Hindlimb muscle (tissue), 1 donor: ENCODE results near the gene MYH14. TPM values are rescaled to one million over a fixed set of nuclear protein-coding genes. Genes with fewer than 3 reads are reported as not detected.

Source experiments
- DNase-seq: peaks from one replicate; pipeline ENCODE4 v3.0.0-alpha.2; 2013
- polyA plus RNA-seq: library from polyadenylated mRNA; unstranded; fragments of 120-200 nt; gene quantifications from one replicate; pipeline ENCODE4 v1.2.1, GENCODE V29; 2013; ENCODE audit not compliant: insufficient read length

Gene MYH14
- polyA plus RNA-seq, 1 donor = 48.6 TPM

GRCh38 chr19:50263176-50263575, 59.8 kb downstream of the MYH14 start:
- DNase-seq = no peak

- no peak for DNase-seq
Observed at GRCh38 chr19:50264483-50265186, 61.2 kb downstream of the MYH14 start.

GRCh38 chr19:50266041-50266440, 62.6 kb downstream of the MYH14 start:
- no peak for DNase-seq

- DNase-seq = no peak
Observed at GRCh38 chr19:50266896-50267295, 63.5 kb downstream of the MYH14 start.

- DNase-seq = no peak
Observed at GRCh38 chr19:50268041-50268440, 64.6 kb downstream of the MYH14 start.

- no peak for DNase-seq
Observed at GRCh38 chr19:50268501-50268900, 65.1 kb downstream of the MYH14 start.

- DNase-seq = no peak
Observed at GRCh38 chr19:50269653-50270052, 66.2 kb downstream of the MYH14 start.

GRCh38 chr19:50272263-50272897, 69.0 kb downstream of the MYH14 start:
- no peak for DNase-seq

- no peak for DNase-seq
Observed at GRCh38 chr19:50273821-50274220, 70.4 kb downstream of the MYH14 start.

- no peak for DNase-seq
Observed at GRCh38 chr19:50275577-50276368, 72.4 kb downstream of the MYH14 start.

GRCh38 chr19:50276370-50277063, 73.1 kb downstream of the MYH14 start:
- DNase-seq = no peak

GRCh38 chr19:50277966-50278580, 74.7 kb downstream of the MYH14 start:
- no peak for DNase-seq

- no peak for DNase-seq
Observed at GRCh38 chr19:50280074-50280473, 76.7 kb downstream of the MYH14 start.

- DNase-seq = no peak
Observed at GRCh38 chr19:50280983-50281382, 77.6 kb downstream of the MYH14 start.

GRCh38 chr19:50281491-50281890, 78.1 kb downstream of the MYH14 start:
- DNase-seq = no peak

GRCh38 chr19:50285833-50286232, 82.4 kb downstream of the MYH14 start:
- no peak for DNase-seq

GRCh38 chr19:50286443-50286842, 83.0 kb downstream of the MYH14 start:
- DNase-seq = no peak

GRCh38 chr19:50287331-50287730, 83.9 kb downstream of the MYH14 start:
- DNase-seq = no peak

- no peak for DNase-seq
Observed at GRCh38 chr19:50288954-50289353, 85.5 kb downstream of the MYH14 start.

GRCh38 chr19:50290011-50290410, 86.6 kb downstream of the MYH14 start:
- no peak for DNase-seq

GRCh38 chr19:50290775-50291174, 87.4 kb downstream of the MYH14 start:
- no peak for DNase-seq

GRCh38 chr19:50292216-50292827, 88.9 kb downstream of the MYH14 start:
- no peak for DNase-seq
